CD4-positive, CD25-positive, alpha-beta regulatory T cell (primary cell): ENCODE results near the gene FAM8A1. TPM values are rescaled to one million over a fixed set of nuclear protein-coding genes. Genes with fewer than 3 reads are reported as not detected.
A peak's percentile ranks its signal among the peaks of the same experiment; 100 is the strongest.

ENCODE experiments used
- ATAC-seq, 2 donors: fragments of 150-1000 bp; cut with Tn5 transposase; one replicate each; pipeline ENCODE4 v1.10.0; 2021; ENCODE audit warnings: low read depth in 2 of 2, moderate number of reproducible peaks in 2 of 2, moderate library complexity in 1 of 2
- DNase-seq, 3 donors: peaks; one replicate each; pipeline versions ENCODE4 v3.0.0 to v3.0.0-alpha.2; 2012 to 2022; ENCODE audit warnings: mixed read lengths in 1 of 3
- H3K27ac ChIP-seq: one replicate; pipeline ENCODE4 v1.7.0; 2013; ENCODE audit warnings: mild to moderate bottlenecking, low read length; ENCODE audit not compliant: insufficient read depth, poor library complexity, severe bottlenecking
- H3K27me3 ChIP-seq: one replicate; pipeline ENCODE4 v1.7.0; 2013; ENCODE audit warnings: low read length; ENCODE audit not compliant: control insufficient read depth, insufficient read depth
- H3K36me3 ChIP-seq: one replicate; pipeline ENCODE4 v1.7.0; 2013; ENCODE audit warnings: mild to moderate bottlenecking, low read length, moderate library complexity; ENCODE audit not compliant: control insufficient read depth, insufficient read depth
- H3K4me1 ChIP-seq: 2 replicates; pipeline ENCODE4 v1.7.0; 2013; ENCODE audit warnings: mild to moderate bottlenecking, low read length; ENCODE audit not compliant: insufficient read depth, control insufficient read depth, poor library complexity, severe bottlenecking
- H3K4me3 ChIP-seq: one replicate; pipeline ENCODE4 v1.7.0; 2013; ENCODE audit warnings: low read depth, mild to moderate bottlenecking, low read length, moderate library complexity
- H3K9me3 ChIP-seq, 2 experiments: 1 replicate in 1 of 2; 2 replicates in 1 of 2; pipeline ENCODE4 v1.7.0; 2013; ENCODE audit warnings: low read length in 2 of 2, mild to moderate bottlenecking in 1 of 2, moderate library complexity in 1 of 2; ENCODE audit not compliant: control insufficient read depth in 2 of 2
- H3K27ac Mint-ChIP-seq, 3 donors: one replicate each; pipeline ENCODE4 v1.8.0; 2020 to 2022; ENCODE audit warnings: mild to moderate bottlenecking in 3 of 3, mixed read lengths in 3 of 3, moderate library complexity in 2 of 3
- H3K27me3 Mint-ChIP-seq: one replicate; pipeline ENCODE4 v1.8.0; 2022; ENCODE audit warnings: mild to moderate bottlenecking, mixed read lengths
- H3K36me3 Mint-ChIP-seq: one replicate; pipeline ENCODE4 v1.8.0; 2020; ENCODE audit warnings: mixed read lengths
- H3K4me1 Mint-ChIP-seq, 4 donors: one replicate each; pipeline ENCODE4 v1.8.0; 2020 to 2022; ENCODE audit warnings: mixed read lengths in 4 of 4, mild to moderate bottlenecking in 1 of 4
- H3K4me3 Mint-ChIP-seq, 4 donors: one replicate each; pipeline ENCODE4 v1.8.0; 2020 to 2022; ENCODE audit warnings: mild to moderate bottlenecking in 4 of 4, mixed read lengths in 4 of 4, moderate library complexity in 3 of 4
- H3K9me3 Mint-ChIP-seq, 7 donors: one replicate each; pipeline ENCODE4 v1.8.0; 2020 to 2022; ENCODE audit warnings: mixed read lengths in 7 of 7, mild to moderate bottlenecking in 3 of 7, moderate library complexity in 2 of 7
- polyA plus RNA-seq, 4 donors: library from polyadenylated mRNA; unstranded; fragments of 300-500 nt; fragmentation: Illumina TruSeq; gene quantifications; one replicate each; pipeline ENCODE4 v1.2.3, GENCODE V29; 2021
- total RNA-seq: library from RNA; stranded (reverse); gene quantifications from one replicate; pipeline ENCODE4 v1.2.3, GENCODE V29; 2022

FAM8A1 gene
- 17.0 TPM for total RNA-seq
- polyA plus RNA-seq, result 1 to 10 TPM; 3.0 to 5.6 (median 3.8) TPM

GRCh38 chr6:17599877-17600526 is at the start of gene FAM8A1:
Gene FAM8A1, plus strand, starts transcription at chr6:17600302. Its CDS starts 108 bp downstream, at chr6:17600410.
- ATAC-seq (peak; percentile 88 to 92), DNase-seq (peak; percentile 89 to 96 (median 91))
- Histone ChIP-seq H3K27me3 (no peaks in the 10 kb centered on the region), H3K27ac (peak within 1 kb of the TSS; percentile 86), H3K36me3 (peaks cover 12% of the 10 kb centered on the region), H3K4me1 (peaks cover 30% of the 10 kb centered on the region), H3K9me3 (no peaks in the 10 kb centered on the region), H3K4me3 (peak within 1 kb of the TSS; percentile 94)
- H3K9me3 Mint-ChIP-seq, result no peaks in the 10 kb centered on the region
- peak within 1 kb of the TSS; percentile 87 to 98 (median 93) for H3K4me3 Mint-ChIP-seq
- H3K36me3 Mint-ChIP-seq, result peaks cover 7% of the 10 kb centered on the region
- peaks cover 4% of the 10 kb centered on the region for H3K27me3 Mint-ChIP-seq
- peak within 1 kb of the TSS; percentile 87 to 91 (median 90) for H3K27ac Mint-ChIP-seq
- peaks cover 33 to 50% (median 40%) of the 10 kb centered on the region in 4 donors for H3K4me1 Mint-ChIP-seq

- no peaks in the 10 kb centered on the region for H3K36me3 ChIP-seq
- peaks cover 18% of the 10 kb centered on the region for H3K27me3 Mint-ChIP-seq
- no peaks in the 10 kb centered on the region for H3K4me1 Mint-ChIP-seq
Measured at GRCh38 chr6:17551383-17551958, 48.6 kb upstream of the FAM8A1 start.

GRCh38 chr6:17552861-17553260 is 47.2 kb upstream of the FAM8A1 start:
- peaks cover 10% of the 10 kb centered on the region for H3K27me3 Mint-ChIP-seq
- H3K27ac ChIP-seq, result no peak overlapping the region
- no peak overlapping the region for H3K27ac Mint-ChIP-seq

More at GRCh38 chr6:17551383-17551958, 48.6 kb upstream of the FAM8A1 start:
- Mint-ChIP-seq H3K4me3 (no peak overlapping the region), H3K9me3 (no peaks in the 10 kb centered on the region), H3K27ac (no peak overlapping the region), H3K36me3 (no peaks in the 10 kb centered on the region)
- H3K4me3 ChIP-seq, result no peak overlapping the region
- H3K4me1 ChIP-seq, result no peaks in the 10 kb centered on the region
- peaks cover 2% of the 10 kb centered on the region for H3K27me3 ChIP-seq
- no peak overlapping the region for H3K27ac ChIP-seq
- no peak for ATAC-seq
- DNase-seq, result no peak
- no peaks in the 10 kb centered on the region for H3K9me3 ChIP-seq

GRCh38 chr6:17556014-17556413 is 44.1 kb upstream of the FAM8A1 start:
- ATAC-seq, result no peak
- Mint-ChIP-seq H3K27me3 (peaks cover 10% of the 10 kb centered on the region), H3K36me3 (no peaks in the 10 kb centered on the region), H3K4me1 (no peaks in the 10 kb centered on the region), H3K27ac (no peak overlapping the region), H3K9me3 (peaks cover 0 to 3% (median 0%) of the 10 kb centered on the region in 7 donors), H3K4me3 (no peak overlapping the region)
- no peaks in the 10 kb centered on the region for H3K9me3 ChIP-seq
- H3K4me1 ChIP-seq, result no peaks in the 10 kb centered on the region
- H3K4me3 ChIP-seq, result no peak overlapping the region
- H3K36me3 ChIP-seq, result no peaks in the 10 kb centered on the region
- H3K27ac ChIP-seq, result no peak overlapping the region
- peaks cover 5% of the 10 kb centered on the region for H3K27me3 ChIP-seq
- DNase-seq, result no peak

More at GRCh38 chr6:17552861-17553260, 47.2 kb upstream of the FAM8A1 start:
- H3K4me3 Mint-ChIP-seq, result no peak overlapping the region
- H3K4me3 ChIP-seq, result no peak overlapping the region
- H3K36me3 Mint-ChIP-seq, result no peaks in the 10 kb centered on the region
- no peaks in the 10 kb centered on the region for H3K9me3 Mint-ChIP-seq
- DNase-seq, result no peak
- ATAC-seq, result no peak
- no peaks in the 10 kb centered on the region for H3K4me1 Mint-ChIP-seq
- no peaks in the 10 kb centered on the region for H3K9me3 ChIP-seq
- no peaks in the 10 kb centered on the region for H3K4me1 ChIP-seq
- H3K36me3 ChIP-seq, result no peaks in the 10 kb centered on the region
- H3K27me3 ChIP-seq, result peaks cover 5% of the 10 kb centered on the region

- ATAC-seq, result no peak
Measured at GRCh38 chr6:17562636-17563035, 37.5 kb upstream of the FAM8A1 start.

GRCh38 chr6:17565399-17565798 is 34.7 kb upstream of the FAM8A1 start:
- ATAC-seq (no peak), DNase-seq (no peak)
- no peaks in the 10 kb centered on the region for H3K4me1 Mint-ChIP-seq
- H3K36me3 ChIP-seq, result no peaks in the 10 kb centered on the region
- peaks cover 23% of the 10 kb centered on the region for H3K27me3 Mint-ChIP-seq
- H3K27me3 ChIP-seq, result no peaks in the 10 kb centered on the region
- no peaks in the 10 kb centered on the region for H3K36me3 Mint-ChIP-seq
- peaks cover 0 to 24% (median 7%) of the 10 kb centered on the region in 7 donors for H3K9me3 Mint-ChIP-seq
- peaks cover 0 to 12% of the 10 kb centered on the region in 2 experiments for H3K9me3 ChIP-seq
- H3K4me3 ChIP-seq, result no peak overlapping the region
- no peak overlapping the region for H3K27ac ChIP-seq
- H3K4me3 Mint-ChIP-seq, result no peak overlapping the region
- H3K27ac Mint-ChIP-seq, result no peak overlapping the region
- H3K4me1 ChIP-seq, result no peaks in the 10 kb centered on the region

More at GRCh38 chr6:17562636-17563035, 37.5 kb upstream of the FAM8A1 start:
- Histone ChIP-seq H3K4me3 (no peak overlapping the region), H3K9me3 (peaks cover 0 to 12% of the 10 kb centered on the region in 2 experiments), H3K4me1 (no peaks in the 10 kb centered on the region), H3K27ac (no peak overlapping the region), H3K27me3 (peaks cover 2% of the 10 kb centered on the region), H3K36me3 (no peaks in the 10 kb centered on the region)
- no peak for DNase-seq
- H3K27me3 Mint-ChIP-seq, result peaks cover 16% of the 10 kb centered on the region
- H3K9me3 Mint-ChIP-seq, result peaks cover 0 to 24% (median 7%) of the 10 kb centered on the region in 7 donors
- no peak overlapping the region for H3K27ac Mint-ChIP-seq
- H3K4me3 Mint-ChIP-seq, result no peak overlapping the region
- H3K36me3 Mint-ChIP-seq, result no peaks in the 10 kb centered on the region
- no peaks in the 10 kb centered on the region for H3K4me1 Mint-ChIP-seq

- no peak for DNase-seq
- no peak overlapping the region for H3K4me3 ChIP-seq
- no peaks in the 10 kb centered on the region for H3K36me3 ChIP-seq
- Mint-ChIP-seq H3K36me3 (no peaks in the 10 kb centered on the region), H3K27me3 (peaks cover 24% of the 10 kb centered on the region), H3K9me3 (peaks cover 0 to 13% (median 5%) of the 10 kb centered on the region in 7 donors), H3K4me3 (peak overlapping the region in 1 of 4 donors; percentile 11), H3K4me1 (no peaks in the 10 kb centered on the region), H3K27ac (no peak overlapping the region)
- peaks cover 9% of the 10 kb centered on the region for H3K27me3 ChIP-seq
- H3K27ac ChIP-seq, result no peak overlapping the region
- H3K4me1 ChIP-seq, result no peaks in the 10 kb centered on the region
- no peak for ATAC-seq
- H3K9me3 ChIP-seq, result peaks cover 6 to 10% of the 10 kb centered on the region in 2 experiments
Measured at GRCh38 chr6:17574866-17575560, 25.1 kb upstream of the FAM8A1 start.
